ENCODE measurements around the gene PSAT1. TPM values are rescaled to one million over a fixed set of nuclear protein-coding genes. Genes with fewer than 3 reads are reported as not detected.

Gene PSAT1
- polyA plus RNA-seq, 3 donors, result 0.05 to 4.7 (median 0.11) TPM

DNA sequence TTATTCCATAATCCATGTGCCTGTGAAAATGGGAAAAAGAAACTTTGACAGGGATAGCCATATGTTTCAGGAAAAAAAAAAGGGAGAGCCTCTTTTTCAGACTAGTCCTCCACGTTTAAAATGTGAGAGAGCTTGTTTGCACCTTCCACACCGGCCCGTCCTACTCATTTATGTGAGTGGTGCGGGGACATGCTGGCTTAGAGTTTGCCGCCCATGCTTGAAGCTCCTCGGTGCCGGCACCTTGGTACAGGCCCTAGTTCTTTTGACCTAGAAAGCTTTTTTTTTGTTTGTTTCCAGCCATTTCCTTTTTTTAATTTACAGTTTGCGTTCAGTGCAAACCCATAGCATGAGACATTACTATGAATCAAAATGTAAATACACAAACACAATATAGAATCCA is 27.8 kb downstream of the PSAT1 start:
- H3K4me1 ChIP-seq (ENCODE audit: control insufficient read depth in 1 of 2, insufficient read depth in 2 of 2, low read length in 2 of 2), result no peaks in the 10 kb centered on the region
- TF ChIP-seq, protein P1, sequence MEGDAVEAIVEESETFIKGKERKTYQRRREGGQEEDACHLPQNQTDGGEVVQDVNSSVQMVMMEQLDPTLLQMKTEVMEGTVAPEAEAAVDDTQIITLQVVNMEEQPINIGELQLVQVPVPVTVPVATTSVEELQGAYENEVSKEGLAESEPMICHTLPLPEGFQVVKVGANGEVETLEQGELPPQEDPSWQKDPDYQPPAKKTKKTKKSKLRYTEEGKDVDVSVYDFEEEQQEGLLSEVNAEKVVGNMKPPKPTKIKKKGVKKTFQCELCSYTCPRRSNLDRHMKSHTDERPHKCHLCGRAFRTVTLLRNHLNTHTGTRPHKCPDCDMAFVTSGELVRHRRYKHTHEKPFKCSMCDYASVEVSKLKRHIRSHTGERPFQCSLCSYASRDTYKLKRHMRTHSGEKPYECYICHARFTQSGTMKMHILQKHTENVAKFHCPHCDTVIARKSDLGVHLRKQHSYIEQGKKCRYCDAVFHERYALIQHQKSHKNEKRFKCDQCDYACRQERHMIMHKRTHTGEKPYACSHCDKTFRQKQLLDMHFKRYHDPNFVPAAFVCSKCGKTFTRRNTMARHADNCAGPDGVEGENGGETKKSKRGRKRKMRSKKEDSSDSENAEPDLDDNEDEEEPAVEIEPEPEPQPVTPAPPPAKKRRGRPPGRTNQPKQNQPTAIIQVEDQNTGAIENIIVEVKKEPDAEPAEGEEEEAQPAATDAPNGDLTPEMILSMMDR (IDR thresholded peaks at IDR 0.05), result no peak
- no peaks in the 10 kb centered on the region for H3K79me2 ChIP-seq (ENCODE audit: insufficient read depth, low read length)
- H3K36me3 Mint-ChIP-seq, result peaks cover 6 to 7% of the 10 kb centered on the region in 2 donors
- no peaks in the 10 kb centered on the region for H3K9me3 ChIP-seq (replicated peaks in 1 of 2; ENCODE audit: control insufficient read depth in 1 of 2, insufficient read depth in 1 of 2, low read length in 2 of 2)
- no peak overlapping the region for H3K4me3 ChIP-seq (replicated peaks in 1 of 3; ENCODE audit: low read depth in 2 of 3, low read length in 3 of 3)
- H3K9me3 Mint-ChIP-seq, result peaks cover 0 to 4% (median 0%) of the 10 kb centered on the region in 7 donors
- H2AFZ ChIP-seq (ENCODE audit: insufficient read depth, low read depth, low read length, poor library complexity, severe bottlenecking), result no peak overlapping the region
- peaks cover 0 to 3% (median 0%) of the 10 kb centered on the region in 3 donors for H3K27me3 Mint-ChIP-seq (ENCODE audit: low read depth in 3 of 3)
- H3K27ac Mint-ChIP-seq, result no peak overlapping the region
- DNase-seq, result no peak
- no peak overlapping the region for H3K4me2 ChIP-seq (replicated peaks; ENCODE audit: extremely low read depth, low read length, poor library complexity, severe bottlenecking)
- intact Hi-C loops (cut with micrococcal nuclease), result no loop called here
- H4K20me1 ChIP-seq (ENCODE audit: insufficient read depth, low read length), result no peaks in the 10 kb centered on the region
- H3K27ac ChIP-seq (ENCODE audit: low read depth in 1 of 2, low read length in 2 of 2), result no peak overlapping the region
- peaks cover 8% of the 10 kb centered on the region for H3K4me1 Mint-ChIP-seq
- no peaks in the 10 kb centered on the region for H3K36me3 ChIP-seq (replicated peaks in 1 of 2; ENCODE audit: control insufficient read depth in 1 of 2, insufficient read depth in 2 of 2, low read length in 2 of 2)
- no peaks in the 10 kb centered on the region for H3K27me3 ChIP-seq (ENCODE audit: control insufficient read depth in 2 of 2, insufficient read depth in 2 of 2, low read length in 2 of 2)
- no peak overlapping the region for H3K9ac ChIP-seq (ENCODE audit: insufficient read depth, low read length, poor library complexity, severe bottlenecking)
- no peak overlapping the region for H3K4me3 Mint-ChIP-seq
- WGBS (ENCODE audit: insufficient coverage), result 97% methylated on average over 7 of the region's 8 CpGs

DNA sequence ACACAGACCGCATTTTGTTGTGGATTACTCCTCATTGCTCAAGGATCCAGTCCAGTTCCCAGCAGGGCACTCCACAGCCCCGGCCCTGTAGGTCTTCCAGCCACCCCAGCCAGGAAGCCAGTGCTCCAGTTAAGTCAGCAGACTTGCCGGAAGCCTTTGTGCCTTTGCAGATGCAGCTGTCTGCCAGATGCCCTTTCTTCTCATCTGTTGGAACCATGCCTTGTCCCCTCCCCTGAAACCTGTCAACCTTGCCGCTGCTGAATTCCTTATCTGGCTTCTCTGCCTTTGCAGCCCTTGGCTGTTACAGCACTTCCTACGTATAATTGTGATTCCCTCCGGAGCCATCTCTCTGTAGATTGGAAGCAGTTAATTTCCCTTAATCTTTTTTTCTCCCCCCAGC is 28.4 kb downstream of the PSAT1 start:
- peaks cover 8% of the 10 kb centered on the region for H3K4me1 Mint-ChIP-seq
- WGBS (ENCODE audit: insufficient coverage), result 50% methylated on average over 4 of the region's 6 CpGs

More for the DNA sequence above, 28.4 kb downstream of the PSAT1 start:
- TF ChIP-seq, protein P1 (IDR thresholded peaks at IDR 0.05), result no peak
- H3K4me1 ChIP-seq (ENCODE audit: control insufficient read depth in 1 of 2, insufficient read depth in 2 of 2, low read length in 2 of 2), result no peaks in the 10 kb centered on the region
- no peak overlapping the region for H3K4me3 ChIP-seq (replicated peaks in 1 of 3; ENCODE audit: low read depth in 2 of 3, low read length in 3 of 3)
- H3K27me3 ChIP-seq (ENCODE audit: control insufficient read depth in 2 of 2, insufficient read depth in 2 of 2, low read length in 2 of 2), result no peaks in the 10 kb centered on the region
- H3K9me3 ChIP-seq (replicated peaks in 1 of 2; ENCODE audit: control insufficient read depth in 1 of 2, insufficient read depth in 1 of 2, low read length in 2 of 2), result no peaks in the 10 kb centered on the region
- H3K79me2 ChIP-seq (ENCODE audit: insufficient read depth, low read length), result no peaks in the 10 kb centered on the region
- Mint-ChIP-seq H3K27ac (peak overlapping the region in 1 of 7 donors; percentile 30), H3K9me3 (peaks cover 0 to 2% (median 0%) of the 10 kb centered on the region in 7 donors), H3K36me3 (peaks cover 0 to 2% of the 10 kb centered on the region in 2 donors), H3K4me3 (no peak overlapping the region), H3K27me3 (ENCODE audit: low read depth in 3 of 3) (peaks cover 0 to 3% (median 1%) of the 10 kb centered on the region in 3 donors)
- H3K36me3 ChIP-seq (replicated peaks in 1 of 2; ENCODE audit: control insufficient read depth in 1 of 2, insufficient read depth in 2 of 2, low read length in 2 of 2), result no peaks in the 10 kb centered on the region
- no peak overlapping the region for H3K27ac ChIP-seq (ENCODE audit: low read depth in 1 of 2, low read length in 2 of 2)
- H3K4me2 ChIP-seq (replicated peaks; ENCODE audit: extremely low read depth, low read length, poor library complexity, severe bottlenecking), result no peak overlapping the region
- H2AFZ ChIP-seq (ENCODE audit: insufficient read depth, low read depth, low read length, poor library complexity, severe bottlenecking), result no peak overlapping the region
- DNase-seq, result no peak
- no peak overlapping the region for H3K9ac ChIP-seq (ENCODE audit: insufficient read depth, low read length, poor library complexity, severe bottlenecking)
- H4K20me1 ChIP-seq (ENCODE audit: insufficient read depth, low read length), result no peaks in the 10 kb centered on the region
- intact Hi-C loops (cut with micrococcal nuclease), result no loop called here

All from CD14-positive monocyte (primary cell).